ENCODE data around the gene SNX24. TPM values are rescaled to one million over a fixed set of nuclear protein-coding genes. Genes with fewer than 3 reads are reported as not detected.

SNX24 gene
- 10 to 100 TPM; 15.6 to 34.2 TPM for total RNA-seq

- Histone ChIP-seq H3K9me3 (no peaks in the 10 kb centered on the region), H3K4me1 (ENCODE audit: control insufficient read depth in 1 of 2, low read depth in 2 of 2) (peaks cover 12 to 29% of the 10 kb centered on the region in 2 donors), H3K36me3 (no peaks in the 10 kb centered on the region), H3K27ac (peak within 1 kb of the TSS; percentile 82 to 91), H3K27me3 (replicated peaks; ENCODE audit: insufficient read depth) (no peaks in the 10 kb centered on the region), H3K4me3 (peak within 1 kb of the TSS; percentile 99)
- DNase-seq (ENCODE audit: low spot score) (peak; percentile 20), ATAC-seq (ENCODE audit: insufficient number of reproducible peaks, low FRiP score, low read depth) (peak; percentile 67)
- no peak for TF ChIP-seq CTCF (IDR thresholded peaks at IDR 0.05)
These were observed at the start of gene SNX24 for GRCh38 chr5:122845229-122846050. Gene SNX24 (plus strand): TSS chr5:122845613. CDS start chr5:122845634, 21 bp downstream.

- peaks cover 11% of the 10 kb centered on the region for H3K36me3 ChIP-seq
- TF ChIP-seq CTCF (IDR thresholded peaks at IDR 0.05): no peak
- no peak overlapping the region for H3K4me3 ChIP-seq
- H3K9me3 ChIP-seq: no peaks in the 10 kb centered on the region
- no peak for DNase-seq (ENCODE audit: low spot score)
- H3K4me1 ChIP-seq (ENCODE audit: control insufficient read depth in 1 of 2, low read depth in 2 of 2): no peaks in the 10 kb centered on the region
- H3K27ac ChIP-seq: no peak overlapping the region
- no peak for ATAC-seq (ENCODE audit: insufficient number of reproducible peaks, low FRiP score, low read depth)
- H3K27me3 ChIP-seq (replicated peaks; ENCODE audit: insufficient read depth): no peaks in the 10 kb centered on the region
These were observed 39.9 kb upstream of the SNX24 start for GRCh38 chr5:122805481-122805880.

- ATAC-seq (ENCODE audit: insufficient number of reproducible peaks, low FRiP score, low read depth): no peak
- DNase-seq (ENCODE audit: low spot score): no peak
- H3K4me3 ChIP-seq: no peak overlapping the region
- no peaks in the 10 kb centered on the region for H3K27me3 ChIP-seq (replicated peaks; ENCODE audit: insufficient read depth)
- no peak overlapping the region for H3K27ac ChIP-seq
- H3K4me1 ChIP-seq (ENCODE audit: control insufficient read depth in 1 of 2, low read depth in 2 of 2): no peaks in the 10 kb centered on the region
- no peak for TF ChIP-seq CTCF (IDR thresholded peaks at IDR 0.05)
- no peaks in the 10 kb centered on the region for H3K9me3 ChIP-seq
- H3K36me3 ChIP-seq: peaks cover 11% of the 10 kb centered on the region
These were observed 35.0 kb upstream of the SNX24 start for GRCh38 chr5:122810405-122810804.

- Histone ChIP-seq H3K4me1 (ENCODE audit: control insufficient read depth in 1 of 2, low read depth in 2 of 2) (no peaks in the 10 kb centered on the region), H3K36me3 (peaks cover 10% of the 10 kb centered on the region), H3K4me3 (no peak overlapping the region), H3K27me3 (replicated peaks; ENCODE audit: insufficient read depth) (no peaks in the 10 kb centered on the region), H3K9me3 (no peaks in the 10 kb centered on the region), H3K27ac (no peak overlapping the region)
- ATAC-seq (ENCODE audit: insufficient number of reproducible peaks, low FRiP score, low read depth) (no peak), DNase-seq (ENCODE audit: low spot score) (no peak)
- TF ChIP-seq CTCF (IDR thresholded peaks at IDR 0.05): no peak
These were observed 30.1 kb upstream of the SNX24 start for GRCh38 chr5:122815218-122815767.

- TF ChIP-seq CTCF (IDR thresholded peaks at IDR 0.05): no peak
- peaks cover 10% of the 10 kb centered on the region for H3K36me3 ChIP-seq
- H3K9me3 ChIP-seq: no peaks in the 10 kb centered on the region
- no peak overlapping the region for H3K4me3 ChIP-seq
- H3K27ac ChIP-seq: no peak overlapping the region
- no peaks in the 10 kb centered on the region for H3K27me3 ChIP-seq (replicated peaks; ENCODE audit: insufficient read depth)
- DNase-seq (ENCODE audit: low spot score) (no peak), ATAC-seq (ENCODE audit: insufficient number of reproducible peaks, low FRiP score, low read depth) (no peak)
- no peaks in the 10 kb centered on the region for H3K4me1 ChIP-seq (ENCODE audit: control insufficient read depth in 1 of 2, low read depth in 2 of 2)
These were observed 28.7 kb upstream of the SNX24 start for GRCh38 chr5:122816756-122817155.

Measured in thoracic aorta (tissue), 2 donors.